GM18507 (cell line): ENCODE measurements around the gene MED23.
"Not testable (repeated sequence)": the region's sequence is repeated elsewhere in the genome, so short reads cannot be mapped to it uniquely, and the experiment has no call there.

Experiments
- DNase-seq: peaks from one replicate; pipeline ENCODE4 v3.0.0; 2011; ENCODE audit warnings: low read depth; ENCODE audit not compliant: insufficient read length; ENCODE audit errors: extremely low spot score
- FAIRE-seq: peaks from 2 replicates; lab custom pipeline; 2011; peaks lifted over from hg19 to GRCh38; lab: Jason Lieb, UNC

The MED23 gene

DNA sequence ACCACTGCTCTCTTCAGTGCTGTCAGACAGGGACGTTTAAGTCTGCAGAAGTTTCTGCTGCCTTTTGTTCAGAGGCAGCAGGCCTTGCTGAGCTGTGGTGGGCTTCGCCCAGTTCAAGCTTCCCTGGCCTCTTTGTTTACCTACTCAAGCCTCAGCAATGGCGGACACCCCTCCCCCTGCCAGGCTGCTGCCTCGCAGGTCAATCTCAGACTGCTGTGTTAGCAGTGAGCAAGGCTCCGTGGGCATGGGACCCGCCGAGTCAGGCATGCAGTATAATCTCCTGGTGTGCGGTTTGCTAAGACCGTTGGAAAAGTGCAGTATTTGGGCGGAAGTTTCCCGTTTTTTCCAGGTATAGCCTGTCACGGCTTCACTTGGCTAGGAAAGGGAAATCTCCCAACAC is 96.4 kb downstream of the MED23 start:
- not testable (repeated sequence) for DNase-seq, FAIRE-seq

DNA sequence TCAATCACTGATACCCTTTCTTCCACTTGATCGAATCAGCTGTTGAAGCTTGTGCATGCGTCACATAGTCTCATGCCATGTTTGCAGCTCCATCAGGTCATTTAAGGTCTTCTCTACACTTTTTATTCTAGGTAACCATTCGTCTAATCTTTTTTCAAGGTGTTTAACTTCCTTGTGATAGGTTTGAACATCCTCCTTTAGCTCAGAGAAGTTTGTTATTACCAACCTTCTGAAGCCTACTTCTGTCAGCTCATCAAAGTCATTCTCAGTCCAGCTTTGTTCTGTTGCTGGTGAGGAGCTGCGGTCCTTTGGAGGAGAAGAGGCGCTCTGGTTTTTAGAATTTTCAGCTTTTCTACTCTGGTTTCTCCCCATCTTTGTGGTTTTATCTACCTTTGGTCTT is 97.1 kb downstream of the MED23 start:
- not testable (repeated sequence) for DNase-seq

DNA sequence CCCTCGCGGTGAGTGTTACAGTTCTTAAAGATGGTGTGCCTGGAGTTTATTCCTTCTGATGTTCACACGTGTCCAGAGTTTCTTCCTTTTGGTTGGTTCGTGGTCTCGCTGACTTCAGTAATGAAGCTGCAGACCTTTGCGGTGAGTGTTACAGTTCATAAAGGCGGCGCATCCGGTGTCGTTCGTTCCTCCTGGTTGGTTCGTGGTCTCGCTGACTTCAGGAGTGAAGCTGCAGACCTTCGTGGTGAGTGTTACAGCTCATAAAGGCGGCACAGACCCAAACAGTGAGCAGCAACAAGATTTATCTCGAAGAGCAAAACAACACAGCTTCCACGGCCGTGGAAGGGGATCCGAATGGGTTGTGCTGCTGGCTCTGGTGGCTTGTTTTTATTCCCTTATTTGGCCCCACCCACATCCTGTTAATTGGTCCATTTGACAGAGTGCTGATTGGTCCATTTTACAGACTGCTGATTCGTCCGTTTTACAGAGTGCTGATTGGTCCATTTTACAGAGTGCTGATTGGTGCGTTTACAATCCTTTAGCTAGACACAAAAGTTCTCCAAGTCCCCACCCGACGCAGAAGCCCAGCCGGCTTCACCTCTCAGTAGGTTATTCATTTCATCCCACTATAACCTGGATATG is 103.2 kb downstream of the MED23 start:
- DNase-seq (no peak), FAIRE-seq (no peak)

More for the DNA sequence above, 97.1 kb downstream of the MED23 start:
- FAIRE-seq, result not testable (repeated sequence)

DNA sequence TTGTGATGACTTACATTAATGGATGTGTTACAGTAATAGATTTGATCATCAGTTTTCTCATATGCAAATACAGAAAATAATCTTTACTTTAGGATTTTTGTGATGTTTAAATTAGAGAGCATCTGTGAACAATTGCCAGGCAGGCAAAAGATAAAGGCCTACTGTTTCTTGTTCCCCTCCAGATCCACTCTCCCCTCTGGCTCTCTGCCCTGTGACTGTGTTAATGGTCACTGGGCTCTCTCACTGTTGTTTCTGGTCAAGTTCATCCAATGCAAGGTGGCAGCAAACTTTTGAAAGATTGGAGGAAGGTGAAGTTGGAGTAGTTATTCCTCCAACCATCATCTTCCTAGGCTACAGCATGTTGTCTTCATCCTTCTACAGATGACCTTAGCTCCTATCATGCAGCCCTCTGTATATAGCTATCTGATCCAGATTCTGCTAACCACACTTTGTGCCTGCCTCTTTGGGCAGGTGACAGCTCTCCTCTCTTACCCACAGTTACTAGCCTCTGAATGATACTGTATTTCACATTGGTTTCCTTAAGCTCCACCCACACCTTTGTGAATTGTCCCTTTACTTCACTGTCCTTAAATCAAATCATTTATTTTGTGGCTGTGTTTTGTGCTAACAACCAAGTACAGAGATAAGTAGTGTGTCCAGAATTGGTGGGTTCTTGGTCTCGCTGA is 103.9 kb downstream of the MED23 start:
- DNase-seq, result no peak
- no peak for FAIRE-seq
